RWPE2 (cell line): ENCODE measurements around the gene URM1.

ENCODE experiments used
- ATAC-seq: fragments of 200-7000 bp; cut with Tn5 transposase; 3 replicates; pipeline ENCODE4 v1.9.1; 2021; ENCODE audit warnings: low read depth
- DNase-seq: peaks from one replicate; pipeline ENCODE4 v3.0.0-alpha.2; 2020; ENCODE audit warnings: low spot score
- H3K27ac ChIP-seq: fragments of 450-650 bp; 2 replicates; pipeline ENCODE4 v1.5.1; 2017; ENCODE audit warnings: mild to moderate bottlenecking; ENCODE audit not compliant: poor library complexity, severe bottlenecking
- H3K27me3 ChIP-seq: fragments of 250-450 bp; sonication (Bioruptor Pico); 2 replicates; pipeline ENCODE4 v1.5.1; 2021; ENCODE audit warnings: mild to moderate bottlenecking, moderate library complexity; ENCODE audit not compliant: insufficient read depth, poor library complexity, severe bottlenecking
- H3K36me3 ChIP-seq: fragments of 250-450 bp; sonication (Bioruptor Pico); 2 replicates; pipeline ENCODE4 v1.5.1; 2020; ENCODE audit warnings: low read depth, mild to moderate bottlenecking, moderate library complexity
- H3K4me1 ChIP-seq: fragments of 250-450 bp; sonication (Bioruptor Pico); 2 replicates; pipeline ENCODE4 v1.5.1; 2021; ENCODE audit warnings: mild to moderate bottlenecking, moderate library complexity; ENCODE audit not compliant: insufficient read depth, poor library complexity, severe bottlenecking
- H3K4me3 ChIP-seq: fragments of 250-450 bp; sonication (Bioruptor Pico); 2 replicates; pipeline ENCODE4 v1.5.1; 2021; ENCODE audit warnings: mild to moderate bottlenecking, moderate library complexity; ENCODE audit not compliant: severe bottlenecking
- H3K9me3 ChIP-seq: fragments of 250-450 bp; sonication (Bioruptor Pico); 2 replicates; pipeline ENCODE4 v1.5.1; 2021; ENCODE audit warnings: mild to moderate bottlenecking, moderate library complexity; ENCODE audit not compliant: severe bottlenecking
- TF ChIP-seq, protein P1 (sequence below): fragments of 450-650 bp; IDR thresholded peaks from one replicate; pipeline ENCODE4 v1.5.1; 2017; ENCODE audit warnings: mild to moderate bottlenecking, moderate library complexity; ENCODE audit not compliant: poor library complexity, severe bottlenecking

Gene URM1

DNA sequence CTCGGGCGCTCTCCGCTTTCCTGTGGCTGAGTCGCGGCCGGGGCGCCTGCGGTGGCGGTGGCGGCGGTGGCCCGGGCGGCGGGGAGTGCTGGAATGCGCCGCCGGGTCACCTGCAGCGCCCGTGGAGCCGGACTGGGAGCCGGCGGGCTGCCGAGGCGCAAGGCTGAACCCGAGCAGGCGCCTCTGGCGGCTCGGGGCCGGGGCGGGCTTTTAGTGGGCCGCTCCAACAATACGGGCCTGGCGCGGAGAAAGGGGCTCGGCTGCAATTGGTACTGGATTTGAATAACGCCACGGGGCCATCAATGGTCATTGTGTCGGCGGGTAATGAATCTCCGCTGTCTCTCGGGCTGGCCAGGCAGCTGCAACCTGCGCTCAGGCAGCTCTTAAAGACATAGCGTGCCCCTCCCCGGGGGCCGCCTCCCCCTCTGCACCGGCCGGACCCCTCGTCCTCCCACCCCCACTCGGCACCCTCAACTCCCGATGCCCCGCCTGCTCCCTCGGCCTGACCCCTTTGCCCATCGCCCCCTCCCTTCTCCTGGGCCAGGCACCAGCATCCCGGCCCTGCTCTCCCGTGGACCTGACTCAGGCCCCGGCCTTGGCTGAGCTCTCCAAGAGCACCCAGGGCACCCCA lies 22.1 kb downstream of the URM1 start:
- DNase-seq (no peak), ATAC-seq (no peak)
- no peaks in the 10 kb centered on the region for H3K9me3 ChIP-seq
- no peak overlapping the region for H3K4me3 ChIP-seq
- no peak overlapping the region for H3K27ac ChIP-seq
- no peaks in the 10 kb centered on the region; the same call in 1 of the 2 replicates for H3K36me3 ChIP-seq
- no peaks in the 10 kb centered on the region for H3K4me1 ChIP-seq
- H3K27me3 ChIP-seq, result peaks cover 16% of the 10 kb centered on the region
- TF ChIP-seq, protein P1, sequence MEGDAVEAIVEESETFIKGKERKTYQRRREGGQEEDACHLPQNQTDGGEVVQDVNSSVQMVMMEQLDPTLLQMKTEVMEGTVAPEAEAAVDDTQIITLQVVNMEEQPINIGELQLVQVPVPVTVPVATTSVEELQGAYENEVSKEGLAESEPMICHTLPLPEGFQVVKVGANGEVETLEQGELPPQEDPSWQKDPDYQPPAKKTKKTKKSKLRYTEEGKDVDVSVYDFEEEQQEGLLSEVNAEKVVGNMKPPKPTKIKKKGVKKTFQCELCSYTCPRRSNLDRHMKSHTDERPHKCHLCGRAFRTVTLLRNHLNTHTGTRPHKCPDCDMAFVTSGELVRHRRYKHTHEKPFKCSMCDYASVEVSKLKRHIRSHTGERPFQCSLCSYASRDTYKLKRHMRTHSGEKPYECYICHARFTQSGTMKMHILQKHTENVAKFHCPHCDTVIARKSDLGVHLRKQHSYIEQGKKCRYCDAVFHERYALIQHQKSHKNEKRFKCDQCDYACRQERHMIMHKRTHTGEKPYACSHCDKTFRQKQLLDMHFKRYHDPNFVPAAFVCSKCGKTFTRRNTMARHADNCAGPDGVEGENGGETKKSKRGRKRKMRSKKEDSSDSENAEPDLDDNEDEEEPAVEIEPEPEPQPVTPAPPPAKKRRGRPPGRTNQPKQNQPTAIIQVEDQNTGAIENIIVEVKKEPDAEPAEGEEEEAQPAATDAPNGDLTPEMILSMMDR, result no peak

DNA sequence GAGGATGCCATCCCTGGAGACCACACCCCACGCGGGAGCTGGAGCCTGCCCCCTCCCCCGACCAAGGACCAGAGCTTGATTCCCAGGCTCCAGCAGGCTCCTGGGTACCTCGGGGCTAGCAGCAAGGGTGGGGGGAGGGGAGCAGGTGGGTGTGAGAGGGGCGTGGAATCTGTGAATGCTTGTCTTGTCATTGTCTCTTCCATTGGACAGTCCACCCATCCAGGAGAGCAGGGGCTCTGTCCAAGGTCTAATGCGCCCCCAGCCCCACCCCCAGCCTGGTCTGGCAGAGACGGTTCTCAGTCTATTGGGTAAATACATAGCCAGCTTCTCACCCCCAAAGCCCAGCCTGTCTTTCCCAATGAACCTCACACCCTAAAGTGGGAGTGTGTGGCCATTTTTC lies 22.8 kb downstream of the URM1 start:
- H3K36me3 ChIP-seq, result no peaks in the 10 kb centered on the region
- H3K27ac ChIP-seq, result no peak overlapping the region
- H3K27me3 ChIP-seq, result peaks cover 16% of the 10 kb centered on the region
- H3K4me1 ChIP-seq, result no peaks in the 10 kb centered on the region
- H3K4me3 ChIP-seq, result no peak overlapping the region
- ATAC-seq (no peak), DNase-seq (no peak)
- no peaks in the 10 kb centered on the region for H3K9me3 ChIP-seq
- TF ChIP-seq, protein P1, result no peak

DNA sequence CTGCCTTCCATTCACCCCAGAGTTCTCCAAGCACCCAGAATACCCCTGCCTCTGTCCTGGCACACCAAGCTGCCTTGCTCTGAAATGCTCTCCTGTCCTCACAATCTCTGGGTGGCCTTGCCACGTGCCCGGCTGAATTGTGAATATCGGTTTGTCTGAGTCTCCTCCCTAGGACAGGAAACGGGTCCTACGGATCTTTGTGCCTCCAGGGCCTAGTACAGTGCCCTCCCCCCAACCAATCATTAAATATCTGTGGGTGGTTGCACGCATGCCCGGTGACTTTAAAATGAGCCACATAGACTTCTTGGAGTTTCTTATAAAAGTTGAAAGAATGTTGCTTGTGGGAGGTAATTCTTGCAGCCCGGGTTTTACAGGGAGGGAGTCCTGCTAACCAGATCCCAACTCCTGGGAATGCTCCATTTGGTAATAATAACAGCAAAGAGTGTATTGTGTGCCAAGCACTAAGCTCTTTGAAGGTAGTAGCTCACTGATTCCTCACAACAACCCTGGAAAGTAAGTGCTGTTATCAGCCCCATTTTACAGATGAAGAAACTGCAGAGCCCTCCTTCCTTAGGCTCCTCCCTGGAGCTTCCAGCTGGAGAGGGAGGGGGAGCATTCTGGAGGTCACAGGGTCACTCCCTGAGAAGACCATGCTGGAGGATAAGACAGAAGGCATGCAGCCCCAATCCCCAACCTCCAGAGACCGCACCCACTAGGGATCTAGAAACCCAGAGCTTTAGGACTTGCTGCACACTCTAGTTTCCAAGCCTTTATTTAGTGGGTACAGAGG lies 23.4 kb downstream of the URM1 start:
- peaks cover 16% of the 10 kb centered on the region for H3K27me3 ChIP-seq
- H3K4me1 ChIP-seq, result no peaks in the 10 kb centered on the region
- ATAC-seq (no peak), DNase-seq (no peak)
- TF ChIP-seq, protein P1, result no peak
- no peaks in the 10 kb centered on the region for H3K9me3 ChIP-seq
- H3K27ac ChIP-seq, result no peak overlapping the region
- no peak overlapping the region for H3K4me3 ChIP-seq
- no peaks in the 10 kb centered on the region for H3K36me3 ChIP-seq

DNA sequence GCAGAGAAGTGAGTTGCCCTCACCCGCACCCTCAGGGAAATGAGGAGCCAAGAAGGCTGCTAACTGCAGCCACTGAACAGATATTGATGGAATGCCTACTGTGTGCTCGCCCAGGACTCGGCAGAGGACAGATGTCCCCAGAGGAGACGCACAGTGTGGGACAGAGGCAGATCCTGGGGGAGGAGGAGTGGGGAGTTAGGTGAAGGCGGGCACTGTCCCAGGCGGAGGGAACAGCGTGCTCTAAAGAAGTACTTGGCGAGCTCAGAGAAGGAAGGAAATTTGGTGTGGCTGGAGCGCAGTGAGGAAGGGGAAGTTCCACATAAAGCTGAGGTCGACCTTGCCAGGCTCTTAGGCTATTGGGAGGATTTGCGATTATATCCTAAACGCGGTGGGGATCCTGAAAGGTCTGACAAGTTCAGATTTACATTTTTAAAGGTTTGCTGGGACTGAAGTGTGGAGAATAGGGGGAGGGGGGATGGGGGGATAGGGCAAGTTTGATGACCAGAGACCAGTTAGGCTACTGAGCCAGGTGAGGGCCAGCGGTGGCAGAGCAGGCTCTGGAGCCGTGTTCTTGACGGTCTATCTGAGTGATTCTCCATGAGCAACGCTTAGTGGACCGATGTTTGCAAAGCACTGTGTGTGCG lies 25.9 kb downstream of the URM1 start:
- no peaks in the 10 kb centered on the region for H3K4me1 ChIP-seq
- H3K36me3 ChIP-seq, result no peaks in the 10 kb centered on the region
- TF ChIP-seq, protein P1, result no peak
- H3K27ac ChIP-seq, result no peak overlapping the region
- no peak for DNase-seq
- peaks cover 16% of the 10 kb centered on the region for H3K27me3 ChIP-seq
- no peak overlapping the region for H3K4me3 ChIP-seq
- ATAC-seq, result peak; percentile 31
- no peaks in the 10 kb centered on the region for H3K9me3 ChIP-seq
